Fibroblast of mammary gland (primary cell): ENCODE measurements around the gene WFDC6.
A peak's percentile ranks its signal among the peaks of the same experiment; 100 is the strongest.

Source experiments
- DNase-seq: peaks from one replicate; pipeline ENCODE4 v3.0.0-alpha.2; 2010; ENCODE audit warnings: low read depth
- H3K4me3 ChIP-seq: 2 replicates; pipeline ENCODE4 v1.5.1; 2011; ENCODE audit warnings: low read depth, mild to moderate bottlenecking, low read length, moderate library complexity; ENCODE audit not compliant: control insufficient read depth
- TF ChIP-seq, protein P1 (sequence below): conservative IDR thresholded peaks from 2 replicates; pipeline ENCODE4 v1.5.1; 2011; ENCODE audit warnings: low read depth, low read length, inconsistent platforms; ENCODE audit not compliant: control insufficient read depth, insufficient read depth

Gene WFDC6

GRCh38 chr20:45548410-45548809 lies 9.1 kb upstream of the WFDC6 start:
- DNase-seq = no peak
- TF ChIP-seq, protein P1, sequence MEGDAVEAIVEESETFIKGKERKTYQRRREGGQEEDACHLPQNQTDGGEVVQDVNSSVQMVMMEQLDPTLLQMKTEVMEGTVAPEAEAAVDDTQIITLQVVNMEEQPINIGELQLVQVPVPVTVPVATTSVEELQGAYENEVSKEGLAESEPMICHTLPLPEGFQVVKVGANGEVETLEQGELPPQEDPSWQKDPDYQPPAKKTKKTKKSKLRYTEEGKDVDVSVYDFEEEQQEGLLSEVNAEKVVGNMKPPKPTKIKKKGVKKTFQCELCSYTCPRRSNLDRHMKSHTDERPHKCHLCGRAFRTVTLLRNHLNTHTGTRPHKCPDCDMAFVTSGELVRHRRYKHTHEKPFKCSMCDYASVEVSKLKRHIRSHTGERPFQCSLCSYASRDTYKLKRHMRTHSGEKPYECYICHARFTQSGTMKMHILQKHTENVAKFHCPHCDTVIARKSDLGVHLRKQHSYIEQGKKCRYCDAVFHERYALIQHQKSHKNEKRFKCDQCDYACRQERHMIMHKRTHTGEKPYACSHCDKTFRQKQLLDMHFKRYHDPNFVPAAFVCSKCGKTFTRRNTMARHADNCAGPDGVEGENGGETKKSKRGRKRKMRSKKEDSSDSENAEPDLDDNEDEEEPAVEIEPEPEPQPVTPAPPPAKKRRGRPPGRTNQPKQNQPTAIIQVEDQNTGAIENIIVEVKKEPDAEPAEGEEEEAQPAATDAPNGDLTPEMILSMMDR = no peak
- no peak overlapping the region for H3K4me3 ChIP-seq

DNA sequence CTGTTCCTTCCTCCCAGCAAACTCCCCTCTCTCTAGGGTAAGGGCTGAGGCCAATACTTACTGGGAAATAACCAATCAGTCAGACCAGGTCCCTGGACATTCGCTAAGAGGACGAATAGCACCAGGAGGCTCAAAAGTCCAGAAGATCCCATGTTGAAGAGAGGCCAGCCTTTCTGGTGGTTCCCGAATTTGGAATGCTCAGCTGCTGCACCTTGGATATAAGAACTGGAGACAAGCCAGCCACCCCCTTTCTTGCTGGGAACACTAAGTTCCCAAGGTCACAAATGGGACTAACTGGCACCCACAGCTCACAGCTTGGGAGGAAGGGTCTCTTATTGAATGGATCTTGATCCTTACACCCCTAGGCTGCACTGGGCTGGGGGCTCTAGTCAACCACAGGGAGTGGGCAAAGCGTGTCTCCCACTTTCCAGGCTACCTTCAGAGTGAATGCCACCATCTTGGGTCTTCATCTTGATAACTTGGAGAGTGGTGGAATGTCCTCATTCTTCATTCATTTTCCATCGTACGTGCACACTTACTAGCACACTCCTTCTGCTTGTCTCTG lies 8.0 kb upstream of the WFDC6 start, which contains the start of gene EPPIN:
TSS of gene EPPIN (minus strand) at position 196 of the 565 bp plus-strand sequence. CDS start at position 152, 44 bp downstream.
- TF ChIP-seq, protein P1 = no peak
- no peak within 1 kb of the TSS for H3K4me3 ChIP-seq
- no peak for DNase-seq

GRCh38 chr20:45545754-45546453 lies 6.6 kb upstream of the WFDC6 start:
- no peak overlapping the region for H3K4me3 ChIP-seq
- peak; percentile 58 for DNase-seq
- TF ChIP-seq, protein P1 = peak; percentile 54

- DNase-seq = no peak
- TF ChIP-seq, protein P1 = no peak
- no peak overlapping the region for H3K4me3 ChIP-seq
Observed at GRCh38 chr20:45545351-45545750, 6.1 kb upstream of the WFDC6 start.

DNA sequence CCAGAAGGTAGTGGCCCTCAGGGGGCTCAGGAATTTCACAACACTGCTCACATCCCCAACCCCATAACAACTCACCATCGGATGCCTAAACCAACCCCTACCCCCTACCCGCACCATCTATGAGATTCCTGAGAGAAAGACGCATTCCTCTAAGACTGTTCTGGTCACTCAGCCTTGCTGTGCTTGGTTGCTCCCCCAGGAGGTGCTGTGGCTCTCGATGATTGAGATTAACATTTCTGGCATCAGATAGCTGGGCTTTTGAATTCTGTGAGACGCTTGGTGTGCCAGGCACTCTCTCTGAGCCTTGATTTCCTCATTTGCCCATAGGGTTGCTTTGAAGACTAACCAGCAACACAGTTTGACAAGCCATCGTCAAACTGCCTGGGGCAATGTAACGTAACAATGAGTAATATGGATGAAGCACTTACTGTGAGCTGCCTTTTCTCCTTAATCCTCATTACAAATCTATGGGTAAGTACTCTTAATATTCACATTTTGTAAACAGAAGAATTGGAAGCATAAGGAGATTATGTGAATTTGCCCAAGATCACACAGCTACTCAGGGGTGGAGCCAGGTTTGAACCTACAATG lies 978 bp downstream of the WFDC6 start:
- DNase-seq = no peak
- H3K4me3 ChIP-seq = no peak overlapping the region
- TF ChIP-seq, protein P1 = no peak

- TF ChIP-seq, protein P1 = no peak
- no peak overlapping the region for H3K4me3 ChIP-seq
- DNase-seq = no peak
Observed at GRCh38 chr20:45527294-45527693, 12.0 kb downstream of the WFDC6 start.
